Ovary (tissue), 9 donors: ENCODE data around the gene C19orf12. TPM values are rescaled to one million over a fixed set of nuclear protein-coding genes. Genes with fewer than 3 reads are reported as not detected.

Experiments used
- DNase-seq, 5 donors: peaks; one replicate each; pipeline ENCODE4 v3.0.0-alpha.2; 2019 to 2020
- H3K27ac ChIP-seq, 2 donors: fragments of 200-600 bp; one replicate each; pipeline versions ENCODE4 v1.5.1 to v1.8.0; 2019 to 2022
- H3K27me3 ChIP-seq: fragments of 200-600 bp; one replicate; pipeline ENCODE4 v1.8.0; 2022
- H3K36me3 ChIP-seq: fragments of 200-600 bp; sonication (generic); one replicate; pipeline ENCODE4 v1.5.1; 2019
- H3K4me1 ChIP-seq: one replicate; pipeline ENCODE4 v1.8.1; 2013; ENCODE audit warnings: mild to moderate bottlenecking, moderate library complexity; ENCODE audit not compliant: insufficient read depth
- H3K4me3 ChIP-seq: fragments of 200-600 bp; sonication (generic); one replicate; pipeline ENCODE4 v1.5.1; 2017
- H3K9me3 ChIP-seq, 2 donors: fragments of 200-600 bp in 1 of 2; sonication (generic) in 1 of 2; one replicate each; pipeline versions ENCODE4 v1.5.1 to v1.8.1; 2013 to 2019; ENCODE audit warnings: mild to moderate bottlenecking in 1 of 2, moderate library complexity in 1 of 2
- CTCF ChIP-seq, 3 donors: fragments of 450-650 bp in 2 of 3; fragments of 200-600 bp in 1 of 3; IDR thresholded peaks; one replicate each; pipeline versions ENCODE4 v1.5.1 to v1.8.0; 2016 to 2022; ENCODE audit warnings: antibody characterized with exemption in 3 of 3, mild to moderate bottlenecking in 1 of 3
- EP300 ChIP-seq: sonication (generic); formaldehyde crosslinking; IDR thresholded peaks from one replicate; pipeline ENCODE4 v1.6.1; 2017; ENCODE audit warnings: antibody characterized with exemption
- POLR2A ChIP-seq: fragments of 450-650 bp; IDR thresholded peaks from one replicate; pipeline ENCODE4 v1.6.1; 2017; ENCODE audit warnings: antibody characterized with exemption, mild to moderate bottlenecking, moderate library complexity
- WGBS, 3 donors: extraction: QIAGEN DNeasy Blood & Tissue Kit in 1 of 3; methylation state at CpG; one replicate each; pipeline versions ENCODE4 v1.1.5 to v1.1.7; 2013 to 2017; 5-methylcytosine and 5-hydroxymethylcytosine counted together
- intact Hi-C, 4 donors: fragments of 100-400 bp; cut with DNase I; formaldehyde crosslinking; loops; one replicate each; pipeline versions ENCODE4 v1.11.0 to v1.15.1; 2022 to 2023
- polyA plus RNA-seq, 2 donors: library from polyadenylated mRNA; stranded (reverse); fragments of 200-250 nt in 1 of 2; fragments of 350-450 nt in 1 of 2; fragmentation: Illumina TruSeq in 1 of 2; extraction: RNeasy Lipid Tissue Mini Kit (QIAGEN cat#74804) in 1 of 2; gene quantifications; one replicate each; pipeline ENCODE4 v1.2.3, GENCODE V29; 2013 to 2014
- total RNA-seq, 7 donors: library from RNA; depleted of rRNA in 2 of 7; stranded (reverse); fragments of >200 nt in 2 of 7; fragmentation: NEBNext Ultra II Directional in 3 of 7; extraction: Animal tissue kit (Norgen Biotek cat#: 25700) in 3 of 7; gene quantifications; one replicate each; pipeline versions ENCODE4 v1.1.0 to v1.2.4, GENCODE V29; 2016 to 2023
- donor health status: DM: no; HTN: no; CAD: no; lungs with moderate emphysema.
- donor health status: DM: no; HTN: no; CAD: no.
- donor health status: Bipolar disorder and iron deficiency.
- donor health status: DM: yes; HTN: yes; CAD: no.
- donor health status: DM: no; HTN: no; CAD: no.
- donor health status: DM: yes; HTN: yes; CAD: no.

Gene C19orf12
- total and polyA plus RNA-seq, 9 donors, result 15.6 to 33.6 (median 24.1) TPM

GRCh38 chr19:29702963-29703320 lies 12.1 kb downstream of the C19orf12 start:
- H3K36me3 ChIP-seq, result no peaks in the 10 kb centered on the region
- WGBS, 3 donors, result 92 to 95% (median 94%) methylated on average over 9 of the region's 9 CpGs
- intact Hi-C loops, result no loop called here

DNA sequence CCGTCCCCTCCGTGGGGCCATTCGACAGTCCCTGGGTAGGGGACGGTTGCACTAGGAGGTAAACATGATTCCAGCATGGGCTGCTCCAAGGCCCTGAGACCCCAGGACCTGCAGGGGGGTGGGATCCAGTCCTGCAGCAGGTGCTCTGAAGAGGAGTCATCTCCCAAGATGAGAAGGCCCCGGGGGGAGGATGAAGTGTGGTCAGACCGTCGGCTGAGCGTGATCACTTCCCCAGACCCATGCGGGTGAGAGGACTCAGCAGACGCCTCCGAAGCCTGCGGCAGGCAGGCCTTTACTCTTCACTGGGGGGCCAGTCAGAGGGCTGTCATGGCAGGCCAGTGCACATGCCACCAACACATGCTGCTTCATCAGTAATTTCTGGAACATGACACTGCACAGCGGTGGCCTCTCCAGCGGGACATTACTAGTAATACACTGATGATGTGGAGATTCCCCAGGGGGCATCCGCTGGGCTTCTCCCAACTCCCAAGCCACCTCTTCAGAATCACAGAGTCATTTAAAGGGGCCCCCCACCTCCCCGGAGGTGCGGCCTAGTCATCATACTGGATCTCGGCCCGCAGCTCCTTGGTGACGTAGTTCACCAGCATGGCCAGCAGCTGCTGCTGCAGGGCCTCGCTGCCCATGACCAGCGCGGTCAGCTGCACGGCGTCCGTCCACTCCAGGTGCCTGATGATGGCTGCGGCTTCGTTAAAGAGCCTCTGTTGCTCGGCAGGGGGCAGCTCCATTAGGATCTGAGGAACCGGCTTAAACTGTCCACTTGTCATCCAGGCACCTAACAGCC lies 12.7 kb downstream of the C19orf12 start:
- TF ChIP-seq CTCF (IDR thresholded peaks at IDR 0.05) (no peak), POLR2A (no peak), EP300 (no peak)
- WGBS, 3 donors, result 85% methylated on average over 30 of the region's 30 CpGs

More at GRCh38 chr19:29702963-29703320, 12.1 kb downstream of the C19orf12 start:
- Histone ChIP-seq H3K27ac (no peak overlapping the region), H3K9me3 (no peaks in the 10 kb centered on the region), H3K4me1 (no peaks in the 10 kb centered on the region), H3K27me3 (no peaks in the 10 kb centered on the region), H3K4me3 (no peak overlapping the region)
- TF ChIP-seq POLR2A, result no peak
- no peak for TF ChIP-seq CTCF (IDR thresholded peaks at IDR 0.05)
- no peak for TF ChIP-seq EP300
- no peak for DNase-seq

GRCh38 chr19:29700498-29700897 lies 14.6 kb downstream of the C19orf12 start:
- Histone ChIP-seq H3K4me3 (no peak overlapping the region), H3K9me3 (no peaks in the 10 kb centered on the region), H3K36me3 (no peaks in the 10 kb centered on the region), H3K27ac (no peak overlapping the region), H3K4me1 (no peaks in the 10 kb centered on the region), H3K27me3 (no peaks in the 10 kb centered on the region)
- WGBS, 3 donors, result 66 to 68% (median 68%) methylated on average over 6 of the region's 6 CpGs
- TF ChIP-seq CTCF (IDR thresholded peaks at IDR 0.05), result no peak
- TF ChIP-seq POLR2A, result no peak
- TF ChIP-seq EP300, result no peak
- intact Hi-C loops, result no loop called here
- DNase-seq, result no peak

More for the DNA sequence above, 12.7 kb downstream of the C19orf12 start:
- intact Hi-C loops, result no loop called here
- no peak for DNase-seq
- no peaks in the 10 kb centered on the region for H3K9me3 ChIP-seq
- H3K36me3 ChIP-seq, result no peaks in the 10 kb centered on the region
- no peak overlapping the region for H3K4me3 ChIP-seq
- H3K27me3 ChIP-seq, result no peaks in the 10 kb centered on the region
- H3K27ac ChIP-seq, result no peak overlapping the region
- H3K4me1 ChIP-seq, result no peaks in the 10 kb centered on the region

DNA sequence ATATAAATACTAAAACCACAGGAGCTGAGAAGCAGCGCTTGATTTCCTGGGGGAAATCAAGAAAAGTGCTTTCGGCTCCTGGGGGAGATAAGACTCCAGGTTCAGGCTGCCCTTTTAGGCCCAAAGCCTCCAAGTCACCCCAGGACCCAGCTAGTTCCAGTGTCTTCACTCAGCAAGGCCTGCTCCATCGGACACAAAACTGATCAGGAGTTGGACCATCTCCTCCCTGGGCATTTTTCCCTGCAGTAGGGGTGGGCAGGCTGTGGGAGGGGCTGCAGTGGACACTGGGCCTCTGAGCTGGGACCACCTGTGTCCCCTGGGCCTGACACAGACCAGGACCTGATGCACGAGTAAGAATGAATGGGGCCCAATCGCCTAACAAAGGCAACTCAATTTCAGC lies 15.2 kb downstream of the C19orf12 start:
- intact Hi-C loops, result no loop called here
- Histone ChIP-seq H3K9me3 (no peaks in the 10 kb centered on the region), H3K27me3 (no peaks in the 10 kb centered on the region), H3K27ac (no peak overlapping the region), H3K36me3 (no peaks in the 10 kb centered on the region), H3K4me1 (no peaks in the 10 kb centered on the region), H3K4me3 (no peak overlapping the region)
- no peak for DNase-seq
- 65 to 79% (median 74%) methylated on average over 5 of the region's 5 CpGs for WGBS, 3 donors
- TF ChIP-seq CTCF (IDR thresholded peaks at IDR 0.05) (no peak), EP300 (no peak), POLR2A (no peak)
